GM12892 (cell line): ENCODE data around the gene TMEM218.

Source experiments
- POLR2A ChIP-seq: IDR thresholded peaks from 2 replicates; pipeline ENCODE4 v1.6.1; 2011; ENCODE audit warnings: low read depth, low read length, control low read depth
- POLR2AphosphoS5 ChIP-seq: IDR thresholded peaks from 2 replicates; pipeline ENCODE4 v1.6.1; 2011; ENCODE audit warnings: low read depth, low read length, control low read depth

DNA sequence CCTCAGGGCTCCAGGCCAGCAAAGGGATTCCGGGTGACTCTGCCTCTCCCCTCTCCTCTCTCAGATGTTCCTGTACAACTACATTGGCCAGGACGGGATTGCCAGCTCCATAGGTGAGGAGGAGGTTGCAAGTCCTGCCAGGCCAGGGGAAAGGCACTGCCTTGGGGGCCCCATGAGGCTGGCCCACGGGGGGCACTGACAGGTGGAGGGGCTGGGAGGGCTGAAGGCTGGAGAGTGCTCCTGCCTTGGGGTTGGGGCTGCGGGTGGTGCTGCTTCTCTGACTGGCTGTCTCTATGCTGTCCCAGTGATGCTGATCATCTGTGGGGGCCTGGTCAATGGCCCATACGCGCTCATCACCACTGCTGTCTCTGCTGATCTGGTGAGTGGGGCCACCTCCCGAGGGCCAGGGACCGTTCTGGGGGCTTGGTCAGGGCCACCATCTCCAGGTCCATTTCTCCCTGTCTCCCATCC is 26.6 kb downstream of the TMEM218 start:
- no peak for TF ChIP-seq POLR2AphosphoS5
- TF ChIP-seq POLR2A = no peak
